Measurements from ENCODE around the gene MC4R.

DNA sequence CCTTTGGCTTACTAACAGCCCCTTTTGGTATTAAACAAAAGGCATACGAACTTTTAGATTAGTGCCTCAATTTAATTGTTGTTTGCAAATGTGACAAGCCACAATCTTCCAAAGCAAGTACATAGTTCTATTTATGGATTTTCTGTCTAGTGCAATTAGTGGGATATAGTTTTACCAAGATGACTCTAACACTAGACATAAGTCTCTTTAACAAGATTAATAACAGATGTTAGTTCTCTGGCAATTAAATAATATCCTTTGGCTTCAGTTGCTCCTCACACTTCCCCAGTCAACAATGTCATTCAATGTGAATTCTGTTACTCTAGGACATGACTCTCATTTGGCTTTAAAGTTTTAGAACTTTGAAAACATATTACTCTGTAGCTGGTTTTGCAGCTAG is 16.7 kb upstream of the MC4R start:
- TF ChIP-seq, protein P1, sequence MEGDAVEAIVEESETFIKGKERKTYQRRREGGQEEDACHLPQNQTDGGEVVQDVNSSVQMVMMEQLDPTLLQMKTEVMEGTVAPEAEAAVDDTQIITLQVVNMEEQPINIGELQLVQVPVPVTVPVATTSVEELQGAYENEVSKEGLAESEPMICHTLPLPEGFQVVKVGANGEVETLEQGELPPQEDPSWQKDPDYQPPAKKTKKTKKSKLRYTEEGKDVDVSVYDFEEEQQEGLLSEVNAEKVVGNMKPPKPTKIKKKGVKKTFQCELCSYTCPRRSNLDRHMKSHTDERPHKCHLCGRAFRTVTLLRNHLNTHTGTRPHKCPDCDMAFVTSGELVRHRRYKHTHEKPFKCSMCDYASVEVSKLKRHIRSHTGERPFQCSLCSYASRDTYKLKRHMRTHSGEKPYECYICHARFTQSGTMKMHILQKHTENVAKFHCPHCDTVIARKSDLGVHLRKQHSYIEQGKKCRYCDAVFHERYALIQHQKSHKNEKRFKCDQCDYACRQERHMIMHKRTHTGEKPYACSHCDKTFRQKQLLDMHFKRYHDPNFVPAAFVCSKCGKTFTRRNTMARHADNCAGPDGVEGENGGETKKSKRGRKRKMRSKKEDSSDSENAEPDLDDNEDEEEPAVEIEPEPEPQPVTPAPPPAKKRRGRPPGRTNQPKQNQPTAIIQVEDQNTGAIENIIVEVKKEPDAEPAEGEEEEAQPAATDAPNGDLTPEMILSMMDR (IDR thresholded peaks at IDR 0.05; ENCODE audit: low read depth, low read length): no peak
- no peak for TF ChIP-seq EZH2phosphoT487 (IDR thresholded peaks at IDR 0.05; ENCODE audit: low read depth)
